HepG2 (cell line): ENCODE measurements around the gene ASB4. TPM values are rescaled to one million over a fixed set of nuclear protein-coding genes. Genes with fewer than 3 reads are reported as not detected.
A peak's percentile ranks its signal among the peaks of the same experiment; 100 is the strongest.

Source experiments
- ATAC-seq: fragments of 200-7000 bp; cut with Tn5 transposase; 3 replicates; pipeline ENCODE4 v1.9.1; 2020; ENCODE audit warnings: mild to moderate bottlenecking, moderate library complexity
- BruUV-seq: library from RNA; stranded (reverse); fragments of 400-500 nt; replicated peaks from 2 replicates; lab custom pipeline; 2021; lab: Mats Ljungman, UMichigan
- CTCF ChIA-PET: fragments of 300-600 bp; formaldehyde crosslinking; extraction: SDS; loops from one replicate; lab custom pipeline; 2021; ENCODE audit warnings: low total read pairs, inconsistent platforms, low intra/inter-chr PET ratio; lab: Yijun Ruan, JAX
- POLR2A ChIA-PET: fragments of 350-600 bp; sonication (Branson Sonifier 250); formaldehyde crosslinking; loops from one replicate; lab custom pipeline; 2020; ENCODE audit warnings: antibody characterized with exemption, inconsistent platforms; lab: Yijun Ruan, JAX
- DNase-seq: peaks from one replicate; pipeline ENCODE4 v3.0.0-alpha.2; 2015; ENCODE audit warnings: low spot score
- FAIRE-seq: peaks from 3 replicates; lab custom pipeline; 2011; peaks lifted over from hg19 to GRCh38; lab: Jason Lieb, UNC
- H2AFZ ChIP-seq: one replicate; pipeline ENCODE4 v1.6.1; 2011; ENCODE audit warnings: low read length, inconsistent platforms
- H3K27ac ChIP-seq: fragments of 300-600 bp; 3 replicates; pipeline ENCODE4 v1.8.0; 2011; ENCODE audit warnings: mixed run types, mild to moderate bottlenecking, mixed read lengths, low read length, inconsistent platforms; ENCODE audit not compliant: insufficient read depth; ENCODE audit errors: extremely low read length
- H3K27me3 ChIP-seq, 2 experiments: fragments of 200-600 bp in 1 of 2; 2 replicates in 1 of 2; 3 replicates in 1 of 2; pipeline versions ENCODE4 v1.6.0 to v1.8.0; 2011; ENCODE audit warnings: low read length in 2 of 2, mild to moderate bottlenecking in 2 of 2, moderate library complexity in 2 of 2, inconsistent platforms in 1 of 2; ENCODE audit not compliant: insufficient read depth in 2 of 2, control insufficient read depth in 1 of 2
- H3K36me3 ChIP-seq, 2 experiments: fragments of 200-600 bp in 1 of 2; replicated peaks in 1 of 2; 2 replicates in 1 of 2; 3 replicates in 1 of 2; pipeline versions ENCODE4 v1.5.1 to v1.8.0; 2011; ENCODE audit warnings: low read length in 2 of 2, inconsistent platforms in 1 of 2; ENCODE audit not compliant: insufficient read depth in 2 of 2, control insufficient read depth in 1 of 2
- H3K4me1 ChIP-seq: 2 replicates; pipeline ENCODE4 v1.5.1; 2012; ENCODE audit warnings: low read length, inconsistent platforms; ENCODE audit not compliant: insufficient read depth
- H3K4me2 ChIP-seq: 2 replicates; pipeline ENCODE4 v1.6.0; 2011; ENCODE audit warnings: low read depth, low read length, inconsistent platforms
- H3K4me3 ChIP-seq, 3 experiments: fragments of 200-600 bp in 1 of 3; sonication (generic), shearing (Covaris generic) in 1 of 3; replicated peaks in 1 of 3; 2 replicates each; pipeline ENCODE4 v1.5.1; 2011 to 2016; ENCODE audit warnings: low read length in 3 of 3, inconsistent platforms in 2 of 3, low read depth in 2 of 3, mild to moderate bottlenecking in 2 of 3, control low read depth in 1 of 3, mixed read lengths in 1 of 3; ENCODE audit not compliant: insufficient read depth in 1 of 3
- H3K79me2 ChIP-seq: one replicate; pipeline ENCODE4 v1.6.1; 2011; ENCODE audit warnings: low read length, inconsistent platforms; ENCODE audit not compliant: insufficient read depth
- H3K9ac ChIP-seq: 2 replicates; pipeline ENCODE4 v1.6.0; 2011; ENCODE audit warnings: mild to moderate bottlenecking, low read depth, low read length, inconsistent platforms; ENCODE audit not compliant: insufficient read depth
- H3K9me3 ChIP-seq: 2 replicates; pipeline ENCODE4 v1.5.1; 2012; ENCODE audit warnings: mild to moderate bottlenecking, low read length
- H4K20me1 ChIP-seq: 2 replicates; pipeline ENCODE4 v1.6.0; 2011; ENCODE audit warnings: inconsistent platforms, mild to moderate bottlenecking, low read length, moderate library complexity; ENCODE audit not compliant: insufficient read depth
- BHLHE40 ChIP-seq: IDR thresholded peaks from 2 replicates; pipeline ENCODE4 v1.6.1; 2011; ENCODE audit warnings: low read length, improper control_type of control experiment
- CCAR2 ChIP-seq: fragments of 200-400 bp; formaldehyde crosslinking; optimal IDR thresholded peaks from 2 replicates; pipeline ENCODE3; 2018; ENCODE audit warnings: low read depth, mild to moderate bottlenecking, low read length, moderate library complexity
- EP300 ChIP-seq, 3 experiments: sonication (generic) in 1 of 3; formaldehyde crosslinking in 1 of 3; IDR thresholded peaks; 2 replicates each; pipeline versions ENCODE4 v1.5.1 to v1.6.1; 2011 to 2020; ENCODE audit warnings: low read depth in 2 of 3, low read length in 2 of 3, borderline replicate concordance in 1 of 3, improper control_type of control experiment in 1 of 3, mild to moderate bottlenecking in 1 of 3, missing genetic modification reagents in 1 of 3, moderate library complexity in 1 of 3
- ISL2 ChIP-seq: sonication (generic); formaldehyde crosslinking; IDR thresholded peaks from 2 replicates; pipeline ENCODE4 v1.5.0; 2020; ENCODE audit warnings: missing genetic modification reagents
- JUNB ChIP-seq: sonication (generic); formaldehyde crosslinking; IDR thresholded peaks from 2 replicates; pipeline ENCODE4 v1.8.0; 2022; ENCODE audit warnings: missing genetic modification reagents, mild to moderate bottlenecking, borderline replicate concordance
- MIXL1 ChIP-seq: IDR thresholded peaks from 2 replicates; pipeline ENCODE4 v1.6.1; 2016
- NR1H2 ChIP-seq: sonication (generic); formaldehyde crosslinking; IDR thresholded peaks from 2 replicates; pipeline ENCODE4 v1.8.1; 2022; ENCODE audit warnings: low read depth, missing genetic modification reagents, borderline replicate concordance
- PHF8 ChIP-seq: sonication (generic); formaldehyde crosslinking; IDR thresholded peaks from 2 replicates; pipeline ENCODE4 v1.5.0; 2020; ENCODE audit warnings: missing genetic modification reagents
- RARG ChIP-seq: sonication (generic); formaldehyde crosslinking; IDR thresholded peaks from 2 replicates; pipeline ENCODE4 v1.4.0; 2020; ENCODE audit warnings: low read depth, mild to moderate bottlenecking, missing genetic modification reagents
- SALL2 ChIP-seq: sonication (generic); formaldehyde crosslinking; IDR thresholded peaks from 2 replicates; pipeline ENCODE4 v1.8.1; 2023; ENCODE audit warnings: mild to moderate bottlenecking, missing genetic modification reagents, inconsistent platforms
- TCF7 ChIP-seq: sonication (generic); IDR thresholded peaks from 2 replicates; pipeline ENCODE4 v1.6.1; 2016; ENCODE audit warnings: antibody characterized with exemption, low read depth
- ZNF430 ChIP-seq: sonication (generic); formaldehyde crosslinking; IDR thresholded peaks from 2 replicates; pipeline ENCODE4 v1.9.0; 2021; ENCODE audit warnings: mild to moderate bottlenecking, missing genetic modification reagents
- ZNF644 ChIP-seq: IDR thresholded peaks from 2 replicates; pipeline ENCODE4 v1.6.1; 2016; ENCODE audit warnings: low read depth
- WGBS: methylation state at CpG from one replicate; pipeline ENCODE4 v1.1.6; 2017; ENCODE audit warnings: low lambda C conversion rate; 5-methylcytosine and 5-hydroxymethylcytosine counted together
- in situ Hi-C: cut with HindIII; loops from 2 replicates; pipeline ENCODE4 v1.10.0; 2017; ENCODE audit warnings: low pct_unique_long_range_greater_than_20kb; ENCODE audit not compliant: extremely low pct_ligation_motif_present
- intact Hi-C: fragments of 100-400 bp; cut with micrococcal nuclease; formaldehyde crosslinking; loops from one replicate; pipeline ENCODE4 v1.10.0; 2022; ENCODE audit not compliant: unreplicated experiment
- polyA plus RNA-seq, 8 experiments: library from polyadenylated mRNA; depleted of rRNA in 3 of 8; stranded (reverse) in 7 of 8; unstranded in 1 of 8; fragments of >200 nt; fragmentation: Illumina TruSeq in 4 of 8; extraction: Trizol in 4 of 8; gene quantifications; 2 replicates each; pipeline versions ENCODE4 v1.2.1 to v1.2.3, GENCODE V29; 2011 to 2016; ENCODE audit warnings: low read depth in 4 of 8, missing spikeins in 1 of 8, mixed read lengths in 1 of 8; ENCODE audit not compliant: insufficient read depth in 1 of 8
- total RNA-seq, 5 experiments: library from RNA; depleted of rRNA; stranded (reverse); fragments of >200 nt; fragmentation: Illumina TruSeq; extraction: Trizol; gene quantifications; 2 replicates each; pipeline ENCODE4 v1.2.3, GENCODE V29; 2016; ENCODE audit warnings: low read depth in 1 of 5
- TF ChIP-seq, protein P1 (sequence below): sonication (generic); formaldehyde crosslinking; IDR thresholded peaks from 2 replicates; pipeline ENCODE4 v1.4.0; 2020; ENCODE audit warnings: mild to moderate bottlenecking, missing genetic modification reagents
- TF ChIP-seq, protein P2 (sequence below): sonication (generic); formaldehyde crosslinking; IDR thresholded peaks from 2 replicates; pipeline ENCODE4 v1.4.0; 2020; ENCODE audit warnings: missing genetic modification reagents, borderline replicate concordance
- TF ChIP-seq, protein P3 (sequence below): IDR thresholded peaks from 2 replicates; pipeline ENCODE4 v1.6.1; 2016; ENCODE audit warnings: mild to moderate bottlenecking, missing biosample characterization, missing genetic modification reagents
- TF ChIP-seq, protein P4 (sequence below): sonication (generic); formaldehyde crosslinking; IDR thresholded peaks from 2 replicates; pipeline ENCODE4 v1.8.1; 2023; ENCODE audit warnings: mild to moderate bottlenecking, missing genetic modification reagents, borderline replicate concordance
- TF ChIP-seq, protein P5 (sequence below): sonication (generic); formaldehyde crosslinking; IDR thresholded peaks from 2 replicates; pipeline ENCODE4 v1.5.1; 2020; ENCODE audit warnings: mild to moderate bottlenecking, moderate library complexity, missing genetic modification reagents

Gene ASB4
- total and polyA plus RNA-seq, 2 of the 13 experiments (the other 11 are each of a cell fraction or from before 2014, with no cell fraction given), result 1.1 to 4.0 TPM

DNA sequence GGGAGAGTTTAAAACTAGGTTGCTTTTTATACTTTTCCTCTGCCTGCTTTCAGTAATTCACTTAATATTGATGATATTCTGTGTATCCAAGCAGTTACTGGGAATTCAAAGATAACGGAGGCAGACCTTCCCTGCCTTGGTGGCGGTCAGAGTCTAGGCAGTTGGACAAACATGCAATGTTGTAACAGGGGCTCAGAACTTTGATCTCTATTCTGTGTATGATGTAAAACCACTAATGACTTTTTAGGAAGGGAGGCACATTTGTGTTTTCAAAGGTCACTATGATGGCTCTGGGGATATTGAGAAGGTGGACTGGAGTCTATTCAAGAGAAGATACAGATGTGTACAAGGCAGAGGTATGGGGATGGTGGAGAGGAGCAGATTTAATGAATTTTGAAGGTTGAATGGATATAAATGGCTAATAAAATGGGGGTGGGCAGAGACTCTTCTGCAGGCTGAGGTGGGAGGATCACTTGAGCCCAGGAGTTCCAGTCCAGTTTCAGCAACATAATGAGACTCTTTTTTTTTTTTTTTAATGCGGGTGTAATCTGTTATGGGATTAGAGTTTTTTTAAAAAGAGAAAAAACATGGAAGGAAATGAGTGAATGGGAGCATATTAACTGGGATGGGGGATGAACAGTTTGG is 45.2 kb upstream of the ASB4 start:
- FAIRE-seq (peak; percentile 85), ATAC-seq (peak; percentile 87), DNase-seq (peak; percentile 97)
- 2% methylated on average over 3 of the region's 3 CpGs for WGBS
- Histone ChIP-seq H2AFZ (no peak overlapping the region), H3K79me2 (no peaks in the 10 kb centered on the region), H3K36me3 (no peaks in the 10 kb centered on the region), H3K4me1 (peaks cover 96% of the 10 kb centered on the region), H4K20me1 (no peaks in the 10 kb centered on the region; the same call in 1 of the 2 replicates), H3K9ac (no peak overlapping the region), H3K4me2 (peak overlapping the region; percentile 71), H3K4me3 (peak overlapping the region in 2 of 3 experiments; percentile 14 to 35; a peak in 2 of 6 replicates), H3K27me3 (no peaks in the 10 kb centered on the region), H3K9me3 (no peaks in the 10 kb centered on the region), H3K27ac (peak overlapping the region; percentile 74)
- BruUV-seq, result no TSS peak
- intact Hi-C loops (loop anchor here (2.0 kb wide), 2 partner anchors 30 to 44 kb away; partner anchors contain the start of gene PON3), in situ Hi-C loops (loop anchor here (5.0 kb wide), 1 partner anchor 37 kb away; no protein-coding TSS in a partner anchor)
- CTCF ChIA-PET, result interaction anchor here (1.0 kb wide), 1 partner anchor 38 kb away, joined by 3 read pairs; no protein-coding TSS in a partner anchor
- POLR2A ChIA-PET, result interaction anchor here (0.8 to 2.1 kb wide), 11 partner anchors 8 to 117 kb away, joined by 3 to 19 read pairs (median 4); partner anchors contain the start of gene PON3
- TF ChIP-seq, protein P1, sequence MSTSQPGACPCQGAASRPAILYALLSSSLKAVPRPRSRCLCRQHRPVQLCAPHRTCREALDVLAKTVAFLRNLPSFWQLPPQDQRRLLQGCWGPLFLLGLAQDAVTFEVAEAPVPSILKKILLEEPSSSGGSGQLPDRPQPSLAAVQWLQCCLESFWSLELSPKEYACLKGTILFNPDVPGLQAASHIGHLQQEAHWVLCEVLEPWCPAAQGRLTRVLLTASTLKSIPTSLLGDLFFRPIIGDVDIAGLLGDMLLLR, result no peak
- TF ChIP-seq CCAR2, result no peak
- TF ChIP-seq EP300 (IDR thresholded peaks at IDR 0.05; ENCODE audit: low read depth in 2 of 2, low read length in 2 of 2), result peak; percentile 80 to 98
- peak; percentile 93 for TF ChIP-seq EP300 (CRISPR knock-in tag; IDR thresholded peaks at IDR 0.05; ENCODE audit: borderline replicate concordance)
- 0 out of 2 replicates have a peak, but pooled peaks have one; percentile 28 for TF ChIP-seq JUNB (CRISPR knock-in tag)
- TF ChIP-seq, protein P2, sequence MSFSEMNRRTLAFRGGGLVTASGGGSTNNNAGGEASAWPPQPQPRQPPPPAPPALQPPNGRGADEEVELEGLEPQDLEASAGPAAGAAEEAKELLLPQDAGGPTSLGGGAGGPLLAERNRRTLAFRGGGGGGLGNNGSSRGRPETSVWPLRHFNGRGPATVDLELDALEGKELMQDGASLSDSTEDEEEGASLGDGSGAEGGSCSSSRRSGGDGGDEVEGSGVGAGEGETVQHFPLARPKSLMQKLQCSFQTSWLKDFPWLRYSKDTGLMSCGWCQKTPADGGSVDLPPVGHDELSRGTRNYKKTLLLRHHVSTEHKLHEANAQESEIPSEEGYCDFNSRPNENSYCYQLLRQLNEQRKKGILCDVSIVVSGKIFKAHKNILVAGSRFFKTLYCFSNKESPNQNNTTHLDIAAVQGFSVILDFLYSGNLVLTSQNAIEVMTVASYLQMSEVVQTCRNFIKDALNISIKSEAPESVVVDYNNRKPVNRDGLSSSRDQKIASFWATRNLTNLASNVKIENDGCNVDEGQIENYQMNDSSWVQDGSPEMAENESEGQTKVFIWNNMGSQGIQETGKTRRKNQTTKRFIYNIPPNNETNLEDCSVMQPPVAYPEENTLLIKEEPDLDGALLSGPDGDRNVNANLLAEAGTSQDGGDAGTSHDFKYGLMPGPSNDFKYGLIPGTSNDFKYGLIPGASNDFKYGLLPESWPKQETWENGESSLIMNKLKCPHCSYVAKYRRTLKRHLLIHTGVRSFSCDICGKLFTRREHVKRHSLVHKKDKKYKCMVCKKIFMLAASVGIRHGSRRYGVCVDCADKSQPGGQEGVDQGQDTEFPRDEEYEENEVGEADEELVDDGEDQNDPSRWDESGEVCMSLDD (CRISPR knock-in tag), result 0 out of 2 replicates have a peak, but pooled peaks have one; percentile 43
- TF ChIP-seq, protein P3, sequence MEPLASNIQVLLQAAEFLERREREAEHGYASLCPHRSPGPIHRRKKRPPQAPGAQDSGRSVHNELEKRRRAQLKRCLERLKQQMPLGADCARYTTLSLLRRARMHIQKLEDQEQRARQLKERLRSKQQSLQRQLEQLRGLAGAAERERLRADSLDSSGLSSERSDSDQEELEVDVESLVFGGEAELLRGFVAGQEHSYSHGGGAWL (CRISPR knock-in tag), result no peak
- TF ChIP-seq SALL2, result no peak
- TF ChIP-seq PHF8 (CRISPR knock-in tag), result peak; percentile 23
- TF ChIP-seq, protein P4, sequence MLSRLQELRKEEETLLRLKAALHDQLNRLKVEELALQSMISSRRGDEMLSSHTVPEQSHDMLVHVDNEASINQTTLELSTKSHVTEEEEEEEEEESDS (CRISPR knock-in tag), result no peak
- TF ChIP-seq ZNF644 (CRISPR knock-in tag), result peak; percentile 93
- TF ChIP-seq MIXL1 (CRISPR knock-in tag), result peak; percentile 98
- TF ChIP-seq, protein P5, sequence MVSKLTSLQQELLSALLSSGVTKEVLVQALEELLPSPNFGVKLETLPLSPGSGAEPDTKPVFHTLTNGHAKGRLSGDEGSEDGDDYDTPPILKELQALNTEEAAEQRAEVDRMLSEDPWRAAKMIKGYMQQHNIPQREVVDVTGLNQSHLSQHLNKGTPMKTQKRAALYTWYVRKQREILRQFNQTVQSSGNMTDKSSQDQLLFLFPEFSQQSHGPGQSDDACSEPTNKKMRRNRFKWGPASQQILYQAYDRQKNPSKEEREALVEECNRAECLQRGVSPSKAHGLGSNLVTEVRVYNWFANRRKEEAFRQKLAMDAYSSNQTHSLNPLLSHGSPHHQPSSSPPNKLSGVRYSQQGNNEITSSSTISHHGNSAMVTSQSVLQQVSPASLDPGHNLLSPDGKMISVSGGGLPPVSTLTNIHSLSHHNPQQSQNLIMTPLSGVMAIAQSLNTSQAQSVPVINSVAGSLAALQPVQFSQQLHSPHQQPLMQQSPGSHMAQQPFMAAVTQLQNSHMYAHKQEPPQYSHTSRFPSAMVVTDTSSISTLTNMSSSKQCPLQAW (CRISPR knock-in tag), result peak; percentile 88
- TF ChIP-seq ZNF430 (CRISPR knock-in tag), result peak; percentile 52; the same call in 1 of the 2 replicates
- peak; percentile 93 for TF ChIP-seq TCF7
- TF ChIP-seq RARG (CRISPR knock-in tag), result no peak
- TF ChIP-seq NR1H2 (CRISPR knock-in tag), result no peak
- TF ChIP-seq ISL2 (CRISPR knock-in tag), result peak; percentile 95
- TF ChIP-seq BHLHE40, result peak; percentile 21; the same call in 1 of the 2 replicates
